Mesenteric fat pad (tissue), 1 donor: Measurements from ENCODE around the gene OCSTAMP. TPM values are rescaled to one million over a fixed set of nuclear protein-coding genes. Genes with fewer than 3 reads are reported as not detected.
A peak's percentile ranks its signal among the peaks of the same experiment; 100 is the strongest.

ENCODE experiments used
- DNase-seq: peaks from one replicate; pipeline ENCODE4 v3.0.0-alpha.2; 2020; ENCODE audit warnings: low spot score
- total RNA-seq: library from RNA; stranded (reverse); fragmentation: NEBNext Ultra II Directional; extraction: Animal tissue kit (Norgen Biotek cat#: 25700); gene quantifications from one replicate; pipeline ENCODE4 v1.2.1, GENCODE V29; 2021
- donor health status: DM: yes; HTN: yes; CAD: no.

The OCSTAMP gene
- total RNA-seq, 1 donor from 2014 or later = not detected

- no peak for DNase-seq
Measured at GRCh38 chr20:46573788-46574584, 23.5 kb upstream of the OCSTAMP start.

GRCh38 chr20:46573234-46573633, 22.8 kb upstream of the OCSTAMP start:
- no peak for DNase-seq

GRCh38 chr20:46572790-46573189, 22.3 kb upstream of the OCSTAMP start:
- no peak for DNase-seq

- no peak for DNase-seq
Measured at GRCh38 chr20:46572153-46572552, 21.7 kb upstream of the OCSTAMP start.

- DNase-seq = no peak
Measured at GRCh38 chr20:46571418-46571817, 21.0 kb upstream of the OCSTAMP start.

- no peak for DNase-seq
Measured at GRCh38 chr20:46570956-46571355, 20.5 kb upstream of the OCSTAMP start.

- no peak for DNase-seq
Measured at GRCh38 chr20:46569961-46570360, 19.5 kb upstream of the OCSTAMP start.

GRCh38 chr20:46568570-46569129, 18.2 kb upstream of the OCSTAMP start:
- DNase-seq = peak; percentile 93

GRCh38 chr20:46566125-46566524, 15.7 kb upstream of the OCSTAMP start:
- DNase-seq = peak; percentile 83

- no peak for DNase-seq
Measured at GRCh38 chr20:46564241-46564957, 13.9 kb upstream of the OCSTAMP start.

GRCh38 chr20:46563860-46564221, 13.4 kb upstream of the OCSTAMP start:
- DNase-seq = no peak

- no peak for DNase-seq
Measured at GRCh38 chr20:46563170-46563859, 12.9 kb upstream of the OCSTAMP start.

GRCh38 chr20:46562373-46563169, 12.1 kb upstream of the OCSTAMP start:
- no peak for DNase-seq

GRCh38 chr20:46562009-46562372, 11.5 kb upstream of the OCSTAMP start:
- no peak for DNase-seq

- no peak for DNase-seq
Measured at GRCh38 chr20:46559685-46560440, 9.4 kb upstream of the OCSTAMP start.

- no peak for DNase-seq
Measured at GRCh38 chr20:46559001-46559400, 8.5 kb upstream of the OCSTAMP start.

- DNase-seq = no peak
Measured at GRCh38 chr20:46558511-46558959, 8.1 kb upstream of the OCSTAMP start.

GRCh38 chr20:46557231-46557956, 6.9 kb upstream of the OCSTAMP start:
- no peak for DNase-seq

GRCh38 chr20:46555370-46555956, 5.0 kb upstream of the OCSTAMP start:
- DNase-seq = no peak
